K562 (cell line): Measurements from ENCODE around the gene DCN. TPM values are rescaled to one million over a fixed set of nuclear protein-coding genes. Genes with fewer than 3 reads are reported as not detected.

Experiments
- ATAC-seq: fragments of 200-7000 bp; cut with Tn5 transposase; 3 replicates; pipeline ENCODE4 v1.9.1; 2020; ENCODE audit warnings: moderate library complexity
- BruUV-seq: library from RNA; stranded (reverse); fragments of 400-500 nt; replicated peaks from 2 replicates; lab custom pipeline; 2021; lab: Mats Ljungman, UMichigan
- CTCF ChIA-PET: fragments of 300-600 bp; formaldehyde crosslinking; extraction: SDS; loops from one replicate; lab custom pipeline; 2021; ENCODE audit warnings: low intra/inter-chr PET ratio; lab: Yijun Ruan, JAX
- POLR2A ChIA-PET: fragments of 300-600, 350-650 bp; sonication (Branson Sonifier 250); formaldehyde crosslinking; extraction: SDS; loops from one replicate; lab custom pipeline; 2021; ENCODE audit warnings: antibody characterized with exemption, inconsistent platforms; lab: Yijun Ruan, JAX
- DNase-seq, 4 experiments: peaks; one replicate each; pipeline versions ENCODE4 v3.0.0 to v3.0.0-alpha.2; 2011 to 2018; ENCODE audit warnings: low spot score in 3 of 4, mixed read lengths in 3 of 4; ENCODE audit errors: extremely low read depth in 1 of 4
- FAIRE-seq: peaks from 2 replicates; lab custom pipeline; 2011; peaks lifted over from hg19 to GRCh38; lab: Jason Lieb, UNC
- H2AFZ ChIP-seq: 2 replicates; pipeline ENCODE4 v1.6.0; 2011; ENCODE audit warnings: low read depth, low read length, control low read depth, inconsistent platforms
- H3K27ac ChIP-seq: fragments of 200-600 bp; 3 replicates; pipeline ENCODE4 v1.8.0; 2011; ENCODE audit warnings: low read depth, mild to moderate bottlenecking, control low read depth, inconsistent platforms, low read length, moderate library complexity, mixed read lengths; ENCODE audit errors: extremely low read depth
- H3K27me3 ChIP-seq, 2 experiments: fragments of 300-600 bp in 1 of 2; 2 replicates in 1 of 2; 3 replicates in 1 of 2; pipeline versions ENCODE4 v1.6.0 to v1.8.0; 2011; ENCODE audit warnings: inconsistent platforms in 2 of 2, low read length in 2 of 2, mild to moderate bottlenecking in 1 of 2, mixed read lengths in 1 of 2, moderate library complexity in 1 of 2; ENCODE audit not compliant: control insufficient read depth in 2 of 2, insufficient read depth in 2 of 2
- H3K36me3 ChIP-seq: fragments of 300-600 bp; 3 replicates; pipeline ENCODE4 v1.8.0; 2011; ENCODE audit warnings: mild to moderate bottlenecking, low read length, inconsistent platforms; ENCODE audit not compliant: control insufficient read depth, insufficient read depth
- H3K4me1 ChIP-seq, 2 experiments: fragments of 200-600 bp in 1 of 2; replicated peaks in 1 of 2; 2 replicates in 1 of 2; 3 replicates in 1 of 2; pipeline versions ENCODE4 v1.5.1 to v1.8.0; 2011; ENCODE audit warnings: inconsistent platforms in 2 of 2, low read length in 2 of 2, mild to moderate bottlenecking in 1 of 2, mixed read lengths in 1 of 2, moderate library complexity in 1 of 2; ENCODE audit not compliant: control insufficient read depth in 2 of 2, insufficient read depth in 2 of 2
- H3K4me2 ChIP-seq: 2 replicates; pipeline ENCODE4 v1.6.1; 2011; ENCODE audit warnings: low read length, control low read depth, inconsistent platforms, mixed read lengths; ENCODE audit not compliant: insufficient read depth
- H3K4me3 ChIP-seq: fragments of 200-600 bp; sonication (generic), shearing (Covaris generic); 2 replicates; pipeline ENCODE4 v1.5.1; 2016; ENCODE audit warnings: control low read depth, inconsistent platforms
- H3K79me2 ChIP-seq: fragments of 200-600 bp; 3 replicates; pipeline ENCODE4 v1.8.0; 2011; ENCODE audit warnings: low read length, inconsistent platforms; ENCODE audit not compliant: control insufficient read depth, insufficient read depth
- H3K9ac ChIP-seq, 2 experiments: 2 replicates each; pipeline versions ENCODE4 v1.6.0 to v1.6.1; 2011; ENCODE audit warnings: low read depth in 2 of 2, low read length in 2 of 2, control low read depth in 1 of 2, inconsistent platforms in 1 of 2, mild to moderate bottlenecking in 1 of 2, mixed read lengths in 1 of 2; ENCODE audit not compliant: insufficient read depth in 1 of 2
- H3K9me1 ChIP-seq: one replicate; pipeline ENCODE4 v1.6.0; 2011; ENCODE audit warnings: inconsistent platforms, mild to moderate bottlenecking, low read length, moderate library complexity; ENCODE audit not compliant: control insufficient read depth, insufficient read depth
- H3K9me3 ChIP-seq: replicated peaks from 2 replicates; pipeline ENCODE4 v1.5.1; 2011; ENCODE audit warnings: low read depth, low read length, inconsistent platforms; ENCODE audit not compliant: control insufficient read depth, insufficient read depth
- H4K20me1 ChIP-seq: replicated peaks from 2 replicates; pipeline ENCODE4 v1.6.1; 2011; ENCODE audit warnings: low read length, inconsistent platforms, mixed read lengths; ENCODE audit not compliant: control insufficient read depth, insufficient read depth
- JUN ChIP-seq, 2 experiments: sonication (generic) in 1 of 2; formaldehyde crosslinking in 1 of 2; IDR thresholded peaks; 2 replicates each; pipeline versions ENCODE4 v1.6.1 to v1.8.0; 2012 to 2022; ENCODE audit warnings: borderline replicate concordance in 2 of 2, mild to moderate bottlenecking in 2 of 2, improper control_type of control experiment in 1 of 2, low read depth in 1 of 2, low read length in 1 of 2, missing genetic modification reagents in 1 of 2
- TFE3 ChIP-seq: fragments of 450-650 bp; formaldehyde crosslinking; IDR thresholded peaks from 2 replicates; pipeline ENCODE4 v1.4.0; 2020; ENCODE audit warnings: mild to moderate bottlenecking, mixed read lengths
- ZNF830 ChIP-seq: fragments of 250-450 bp; sonication (Bioruptor Pico); IDR thresholded peaks from 2 replicates; pipeline ENCODE4 v1.5.0; 2021; ENCODE audit warnings: mild to moderate bottlenecking
- WGBS: fragments of 100-300 bp; shearing (Covaris generic); methylation state at CpG from one replicate; pipeline ENCODE4 v1.1.6; 2016; ENCODE audit warnings: low coverage, mixed read lengths; ENCODE audit not compliant: insufficient coverage; ENCODE audit errors: missing lambda C conversion rate; 5-methylcytosine and 5-hydroxymethylcytosine counted together
- in situ Hi-C: fragments of 300-500 bp; cut with MboI; formaldehyde crosslinking; loops from 4 replicates; pipeline ENCODE4 v1.15.0; 2018; ENCODE audit warnings: inconsistent platforms, mixed read lengths
- intact Hi-C: fragments of 100-400 bp; cut with micrococcal nuclease; formaldehyde crosslinking; loops from 2 replicates; pipeline ENCODE4 v1.14.2; 2022
- polyA plus RNA-seq, 8 experiments: library from polyadenylated mRNA; depleted of rRNA in 4 of 8; stranded (reverse) in 5 of 8; unstranded in 3 of 8; fragments of >200 nt; fragmentation: Nextera tagmentation in 2 of 8; fragmentation: Illumina TruSeq in 1 of 8; extraction: Ambion mirVana in 2 of 8; extraction: Trizol in 1 of 8; gene quantifications; 2 replicates each; pipeline versions ENCODE4 v1.2.1 to v1.2.3, GENCODE V29; 2011 to 2014; ENCODE audit warnings: inconsistent platforms in 1 of 8, missing spikeins in 1 of 8
- total RNA-seq, 7 experiments: library from RNA; depleted of rRNA in 6 of 7; stranded (reverse); fragments of >200 nt in 6 of 7; fragmentation: Illumina TruSeq in 2 of 7; extraction: Trizol in 2 of 7; gene quantifications; 2 replicates each; pipeline versions ENCODE4 v1.2.1 to v1.2.3, GENCODE V29; 2011 to 2021; ENCODE audit warnings: low replicate concordance in 1 of 7

DCN gene
- total and polyA plus RNA-seq, 9 of the 15 experiments (the other 6 are each of a cell fraction or from before 2014, with no cell fraction given), result 0.08 to 2.4 (median 0.31) TPM; not detected in 1

GRCh38 chr12:91222746-91223145 lies 40.1 kb upstream of the DCN start:
- in situ Hi-C loops, result no loop called here
- FAIRE-seq (no peak), ATAC-seq (no peak), DNase-seq (no peak)
- no peaks in the 10 kb centered on the region for H3K4me1 ChIP-seq
- H3K27ac ChIP-seq, result no peak overlapping the region
- no peak overlapping the region for H2AFZ ChIP-seq
- ChIA-PET CTCF (no interaction called here), POLR2A (no interaction called here)
- H4K20me1 ChIP-seq, result no peaks in the 10 kb centered on the region
- no peak overlapping the region for H3K9ac ChIP-seq
- H3K4me2 ChIP-seq, result no peak overlapping the region
- no peak overlapping the region for H3K4me3 ChIP-seq
- TF ChIP-seq JUN (IDR thresholded peaks at IDR 0.05; ENCODE audit: borderline replicate concordance, low read depth, low read length) (no peak), JUN (CRISPR knock-in tag; IDR thresholded peaks at IDR 0.05; ENCODE audit: borderline replicate concordance) (no peak)
- TF ChIP-seq, all 486 proteins: peak for 0
- Histone ChIP-seq H3K9me3 (no peaks in the 10 kb centered on the region), H3K27me3 (no peaks in the 10 kb centered on the region), H3K79me2 (no peaks in the 10 kb centered on the region), H3K9me1 (no peaks in the 10 kb centered on the region), H3K36me3 (no peaks in the 10 kb centered on the region)
- intact Hi-C loops, result no loop called here
- WGBS, result 0% methylated on average over 3 of the region's 3 CpGs
- no TSS peak for BruUV-seq

GRCh38 chr12:91219919-91220318 lies 37.3 kb upstream of the DCN start:
- TF ChIP-seq TFE3 (CRISPR knock-in tag) (peak; percentile 53; the same call in 1 of the 2 replicates), ZNF830 (CRISPR knock-in tag) (no peak)
- H3K27ac ChIP-seq, result no peak overlapping the region
- no peak overlapping the region for H2AFZ ChIP-seq
- no peaks in the 10 kb centered on the region for H3K4me1 ChIP-seq
- ATAC-seq, result no peak
- H3K27me3 ChIP-seq, result no peaks in the 10 kb centered on the region
- no peak overlapping the region for H3K9ac ChIP-seq
- BruUV-seq, result no TSS peak
- WGBS, result 0% methylated on average over 1 of the region's 1 CpG
- H3K4me3 ChIP-seq, result no peak overlapping the region
- no peaks in the 10 kb centered on the region for H3K9me1 ChIP-seq
- intact Hi-C loops (no loop called here), in situ Hi-C loops (no loop called here)
- DNase-seq, result no peak
- no peaks in the 10 kb centered on the region for H3K36me3 ChIP-seq
- FAIRE-seq, result no peak
- no peaks in the 10 kb centered on the region for H3K79me2 ChIP-seq
- H3K9me3 ChIP-seq, result no peaks in the 10 kb centered on the region
- H3K4me2 ChIP-seq, result no peak overlapping the region
- H4K20me1 ChIP-seq, result no peaks in the 10 kb centered on the region
- POLR2A ChIA-PET, result no interaction called here
- CTCF ChIA-PET, result no interaction called here
